Neural cell (in vitro differentiated cells): ENCODE data around the gene COPS4. TPM values are rescaled to one million over a fixed set of nuclear protein-coding genes. Genes with fewer than 3 reads are reported as not detected.

Experiments
- H2AFZ ChIP-seq: fragments of 200-600, 300-800 bp; sonication (generic), shearing (Covaris generic); 2 replicates; pipeline ENCODE4 v1.6.0; 2014; ENCODE audit warnings: low read depth, mild to moderate bottlenecking, antibody characterized with exemption, low read length, moderate library complexity
- H3F3A ChIP-seq: fragments of 200-600 bp; shearing (Covaris generic); 2 replicates; pipeline ENCODE4 v1.6.1; 2016; ENCODE audit warnings: mild to moderate bottlenecking, moderate library complexity, mixed read lengths, antibody characterized with exemption, low read length; ENCODE audit not compliant: insufficient read depth, poor library complexity, severe bottlenecking
- H3K27ac ChIP-seq: fragments of 200-600, 300-800 bp; sonication (generic), shearing (Covaris generic); 2 replicates; pipeline ENCODE4 v1.5.1; 2014; ENCODE audit warnings: mild to moderate bottlenecking, low read length, moderate library complexity
- H3K27me3 ChIP-seq: fragments of 300-800, 200-600 bp; sonication (generic), shearing (Covaris generic); 2 replicates; pipeline ENCODE4 v1.6.0; 2014; ENCODE audit warnings: mild to moderate bottlenecking, low read depth, low read length, moderate library complexity; ENCODE audit not compliant: insufficient read depth
- H3K36me3 ChIP-seq: fragments of 300-800, 200-600 bp; sonication (generic), shearing (Covaris generic); 2 replicates; pipeline ENCODE4 v1.5.1; 2014; ENCODE audit warnings: mild to moderate bottlenecking, antibody characterized with exemption, low read length, moderate library complexity; ENCODE audit not compliant: insufficient read depth
- H3K4me2 ChIP-seq: fragments of 300-800, 200-600 bp; sonication (generic), shearing (Covaris generic); 2 replicates; pipeline ENCODE4 v1.6.0; 2014; ENCODE audit warnings: mild to moderate bottlenecking, low read length
- H3K4me3 ChIP-seq: fragments of 300-800, 200-600 bp; sonication (generic), shearing (Covaris generic); 2 replicates; pipeline ENCODE4 v1.5.1; 2014; ENCODE audit warnings: mild to moderate bottlenecking, low read length, moderate library complexity
- H3K79me2 ChIP-seq: fragments of 200-600 bp; shearing (Covaris generic); replicated peaks from 2 replicates; pipeline ENCODE4 v1.6.0; 2014; ENCODE audit warnings: mild to moderate bottlenecking, low read length, moderate library complexity; ENCODE audit not compliant: insufficient read depth
- H3K9ac ChIP-seq: fragments of 300-800, 200-600 bp; sonication (generic), shearing (Covaris generic); 2 replicates; pipeline ENCODE4 v1.6.1; 2016; ENCODE audit warnings: mild to moderate bottlenecking, low read length, mixed read lengths
- H3K9me2 ChIP-seq: fragments of 200-600 bp; shearing (Covaris generic); 2 replicates; pipeline ENCODE4 v1.6.1; 2016; ENCODE audit warnings: mild to moderate bottlenecking, low read length, mixed read lengths; ENCODE audit not compliant: insufficient read depth
- H3K9me3 ChIP-seq: fragments of 200-600, 300-800 bp; sonication (generic), shearing (Covaris generic); 2 replicates; pipeline ENCODE4 v1.6.1; 2016; ENCODE audit warnings: mild to moderate bottlenecking, mixed run types, low read length, moderate library complexity, mixed read lengths
- H4K20me1 ChIP-seq: fragments of 200-600 bp; shearing (Covaris generic); 2 replicates; pipeline ENCODE4 v1.6.1; 2016; ENCODE audit warnings: mild to moderate bottlenecking, mixed run types; ENCODE audit not compliant: insufficient read depth
- CTCF ChIP-seq: fragments of 450-650 bp; IDR thresholded peaks from 2 replicates; pipeline ENCODE4 v1.5.1; 2014; ENCODE audit warnings: antibody characterized with exemption, mild to moderate bottlenecking, moderate library complexity; ENCODE audit not compliant: poor library complexity, severe bottlenecking
- EP300 ChIP-seq: fragments of 450-650 bp; conservative IDR thresholded peaks from 2 replicates; pipeline ENCODE4 v1.6.1; 2014; ENCODE audit warnings: antibody characterized with exemption, mild to moderate bottlenecking, moderate library complexity; ENCODE audit not compliant: poor library complexity, severe bottlenecking
- EZH2 ChIP-seq: fragments of 200-600, 300-800 bp; shearing (Covaris generic), sonication (generic); IDR thresholded peaks from 2 replicates; pipeline ENCODE4 v1.6.1; 2014; ENCODE audit warnings: antibody characterized with exemption, low read length, borderline replicate concordance, mild to moderate bottlenecking; ENCODE audit not compliant: insufficient read depth, poor library complexity, severe bottlenecking
- MXI1 ChIP-seq: fragments of 450-650 bp; conservative IDR thresholded peaks from 2 replicates; pipeline ENCODE4 v1.6.1; 2014; ENCODE audit warnings: antibody characterized with exemption, mild to moderate bottlenecking; ENCODE audit not compliant: poor library complexity, severe bottlenecking
- POLR2AphosphoS5 ChIP-seq: IDR thresholded peaks from 2 replicates; pipeline ENCODE4 v1.6.1; 2012
- RAD21 ChIP-seq: fragments of 450-650 bp; conservative IDR thresholded peaks from 2 replicates; pipeline ENCODE4 v1.6.1; 2014; ENCODE audit warnings: antibody characterized with exemption, mild to moderate bottlenecking, moderate library complexity
- REST ChIP-seq: IDR thresholded peaks from 2 replicates; pipeline ENCODE4 v1.6.1; 2012; ENCODE audit warnings: borderline replicate concordance
- SMC3 ChIP-seq: fragments of 450-650 bp; conservative IDR thresholded peaks from 2 replicates; pipeline ENCODE4 v1.6.1; 2014; ENCODE audit warnings: antibody characterized with exemption, mild to moderate bottlenecking, moderate library complexity; ENCODE audit not compliant: poor library complexity
- TAF1 ChIP-seq: IDR thresholded peaks from 2 replicates; pipeline ENCODE4 v1.6.1; 2012; ENCODE audit warnings: low read depth
- polyA plus RNA-seq: library from polyadenylated mRNA; depleted of rRNA; stranded (reverse); fragments of >200 nt; gene quantifications from 2 replicates; pipeline ENCODE4 v1.2.3, GENCODE V29; 2014

COPS4 gene
- polyA plus RNA-seq, 1 donor from 2014 or later: 77.7 TPM

GRCh38 chr4:83115656-83116285 lies 80.8 kb downstream of the COPS4 start:
- Histone ChIP-seq H3K9me3 (no peaks in the 10 kb centered on the region), H3F3A (no peaks in the 10 kb centered on the region), H3K4me3 (no peak overlapping the region), H3K27ac (no peak overlapping the region), H2AFZ (no peak overlapping the region), H3K36me3 (no peaks in the 10 kb centered on the region), H4K20me1 (no peaks in the 10 kb centered on the region), H3K27me3 (peaks cover 5% of the 10 kb centered on the region), H3K9ac (no peak overlapping the region), H3K4me2 (no peak overlapping the region), H3K79me2 (no peaks in the 10 kb centered on the region), H3K9me2 (no peaks in the 10 kb centered on the region)
- TF ChIP-seq MXI1 (no peak), EZH2 (no peak), SMC3 (no peak), CTCF (no peak), RAD21 (no peak), REST (no peak), EP300 (no peak), TAF1 (no peak), POLR2AphosphoS5 (no peak)

GRCh38 chr4:83118869-83119268 lies 83.9 kb downstream of the COPS4 start:
- no peak for TF ChIP-seq EP300
- TF ChIP-seq SMC3: no peak
- TF ChIP-seq RAD21: no peak
- TF ChIP-seq CTCF: no peak
- no peak for TF ChIP-seq REST
- TF ChIP-seq TAF1: no peak
- TF ChIP-seq MXI1: no peak
- TF ChIP-seq EZH2: no peak
- no peak for TF ChIP-seq POLR2AphosphoS5
- Histone ChIP-seq H3K9ac (no peak overlapping the region), H4K20me1 (no peaks in the 10 kb centered on the region), H2AFZ (no peak overlapping the region), H3F3A (no peaks in the 10 kb centered on the region), H3K9me3 (peaks cover 9% of the 10 kb centered on the region), H3K27me3 (no peaks in the 10 kb centered on the region), H3K36me3 (no peaks in the 10 kb centered on the region), H3K79me2 (no peaks in the 10 kb centered on the region), H3K27ac (no peak overlapping the region), H3K4me2 (no peak overlapping the region), H3K4me3 (no peak overlapping the region), H3K9me2 (no peaks in the 10 kb centered on the region)
